Activated CD4-positive, alpha-beta T cell treated with anti-CD3 and anti-CD28 coated beads, Interleukin-2, Interleukin-4, amounts not matched to agents 100 ng/mL and 50 ng/mL, durations not matched to agents 16 hours and 8 hours (primary cell): ENCODE measurements around the gene RAB3A.

ENCODE experiments used
- DNase-seq: peaks from one replicate; pipeline ENCODE4 v3.0.0-alpha.2; 2020; ENCODE audit warnings: low spot score

RAB3A gene

GRCh38 chr19:18150776-18151624 is 52.8 kb downstream of the RAB3A start:
- DNase-seq = no peak

GRCh38 chr19:18149596-18149975 is 54.3 kb downstream of the RAB3A start:
- DNase-seq = no peak

DNA sequence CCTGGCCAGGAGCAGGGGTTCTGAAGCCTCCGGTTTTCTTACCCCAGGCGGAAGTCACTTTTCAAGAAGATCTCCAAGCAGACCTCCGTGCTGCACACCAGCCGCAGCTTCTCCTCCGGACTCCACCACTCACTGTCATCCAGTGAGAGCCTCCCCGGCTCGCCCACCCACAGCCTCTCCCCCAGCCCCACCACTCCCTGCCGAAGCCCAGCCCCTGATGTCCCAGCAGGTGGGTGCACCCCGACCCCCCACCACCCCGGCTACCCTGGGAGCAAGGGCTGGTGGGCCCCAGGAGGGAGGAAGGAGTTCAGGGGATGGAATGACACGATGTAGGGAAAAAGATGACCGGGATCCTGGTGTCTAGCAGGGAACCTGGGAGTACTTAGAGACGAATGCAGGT is 56.4 kb downstream of the RAB3A start:
- no peak for DNase-seq
